HepG2 (cell line): ENCODE data around the gene GJB1. TPM values are rescaled to one million over a fixed set of nuclear protein-coding genes. Genes with fewer than 3 reads are reported as not detected.

Experiments used
- ARID4A ChIP-seq: sonication (generic); formaldehyde crosslinking; IDR thresholded peaks from 2 replicates; pipeline ENCODE4 v1.5.0; 2020; ENCODE audit warnings: mild to moderate bottlenecking, missing genetic modification reagents, borderline replicate concordance
- FOXA1 ChIP-seq, 2 experiments: fragments of 450-650 bp in 1 of 2; sonication (generic) in 1 of 2; formaldehyde crosslinking in 1 of 2; IDR thresholded peaks; 2 replicates each; pipeline versions ENCODE4 v1.4.0 to v1.6.1; 2016 to 2020; ENCODE audit warnings: missing genetic modification reagents in 1 of 2
- FOXA3 ChIP-seq: IDR thresholded peaks from 2 replicates; pipeline ENCODE4 v1.6.1; 2016; ENCODE audit warnings: missing genetic modification reagents, missing compliant biosample characterization
- HDAC1 ChIP-seq: sonication (generic); formaldehyde crosslinking; IDR thresholded peaks from 2 replicates; pipeline ENCODE4 v1.5.1; 2020; ENCODE audit warnings: mild to moderate bottlenecking, missing genetic modification reagents
- HMG20B ChIP-seq: conservative IDR thresholded peaks from 2 replicates; pipeline ENCODE4 v1.6.1; 2016; ENCODE audit warnings: missing genetic modification reagents, missing compliant biosample characterization
- KDM2A ChIP-seq: sonication (generic); formaldehyde crosslinking; IDR thresholded peaks from 2 replicates; pipeline ENCODE4 v1.4.0; 2020; ENCODE audit warnings: low read depth, missing genetic modification reagents, borderline replicate concordance
- MTF2 ChIP-seq: sonication (generic); formaldehyde crosslinking; IDR thresholded peaks from 2 replicates; pipeline ENCODE4 v1.5.0; 2020; ENCODE audit warnings: missing genetic modification reagents, borderline replicate concordance
- NFKBIZ ChIP-seq: IDR thresholded peaks from 2 replicates; pipeline ENCODE4 v1.6.1; 2018; ENCODE audit warnings: missing genetic modification reagents, missing compliant biosample characterization
- PAWR ChIP-seq: sonication (generic); formaldehyde crosslinking; IDR thresholded peaks from 2 replicates; pipeline ENCODE4 v1.4.0; 2020; ENCODE audit warnings: missing genetic modification reagents, mild to moderate bottlenecking, borderline replicate concordance
- RARA ChIP-seq: IDR thresholded peaks from 2 replicates; pipeline ENCODE4 v1.6.1; 2016; ENCODE audit warnings: missing genetic modification reagents, missing compliant biosample characterization
- RBFOX2 ChIP-seq: fragments of 200-400 bp; formaldehyde crosslinking; IDR thresholded peaks from 2 replicates; pipeline ENCODE4 v1.6.1; 2017; ENCODE audit warnings: low read depth, mild to moderate bottlenecking, low read length
- ZBTB40 ChIP-seq, 2 experiments: fragments of 450-650 bp in 1 of 2; sonication (generic) in 1 of 2; formaldehyde crosslinking in 1 of 2; IDR thresholded peaks; 2 replicates each; pipeline versions ENCODE4 v1.6.1 to v1.8.0; 2016 to 2022; ENCODE audit warnings: antibody characterized with exemption in 1 of 2, mild to moderate bottlenecking in 1 of 2, missing genetic modification reagents in 1 of 2
- ZBTB44 ChIP-seq: sonication (generic); formaldehyde crosslinking; IDR thresholded peaks from 2 replicates; pipeline ENCODE4 v1.4.0; 2020; ENCODE audit warnings: missing genetic modification reagents
- ZNF451 ChIP-seq: sonication (generic); formaldehyde crosslinking; IDR thresholded peaks from 2 replicates; pipeline ENCODE4 v1.5.0; 2020; ENCODE audit warnings: mild to moderate bottlenecking, missing genetic modification reagents
- ZSCAN21 ChIP-seq: sonication (generic); formaldehyde crosslinking; IDR thresholded peaks from 2 replicates; pipeline ENCODE4 v1.8.0; 2022; ENCODE audit warnings: mild to moderate bottlenecking, missing genetic modification reagents, moderate library complexity, borderline replicate concordance
- polyA plus RNA-seq, 8 experiments: library from polyadenylated mRNA; depleted of rRNA in 3 of 8; stranded (reverse) in 7 of 8; unstranded in 1 of 8; fragments of >200 nt; fragmentation: Illumina TruSeq in 4 of 8; extraction: Trizol in 4 of 8; gene quantifications; 2 replicates each; pipeline versions ENCODE4 v1.2.1 to v1.2.3, GENCODE V29; 2011 to 2016; ENCODE audit warnings: low read depth in 4 of 8, missing spikeins in 1 of 8, mixed read lengths in 1 of 8; ENCODE audit not compliant: insufficient read depth in 1 of 8
- total RNA-seq, 5 experiments: library from RNA; depleted of rRNA; stranded (reverse); fragments of >200 nt; fragmentation: Illumina TruSeq; extraction: Trizol; gene quantifications; 2 replicates each; pipeline ENCODE4 v1.2.3, GENCODE V29; 2016; ENCODE audit warnings: low read depth in 1 of 5

The GJB1 gene
- total and polyA plus RNA-seq, 2 of the 13 experiments (the other 11 are each of a cell fraction or from before 2014, with no cell fraction given) = 111 to 161 TPM

- TF ChIP-seq ZBTB44 (CRISPR knock-in tag) = no peak
- 0 out of 2 replicates have a peak, but pooled peaks have one; percentile 41 for TF ChIP-seq HDAC1 (CRISPR knock-in tag)
- TF ChIP-seq RARA (CRISPR knock-in tag) = 0 out of 2 replicates have a peak, but pooled peaks have one; percentile 11
- no peak for TF ChIP-seq MTF2 (CRISPR knock-in tag)
- no peak for TF ChIP-seq HMG20B (CRISPR knock-in tag)
- peak; percentile 48; the same call in 1 of the 2 replicates for TF ChIP-seq FOXA3
- TF ChIP-seq FOXA1 (IDR thresholded peaks at IDR 0.05) = no peak
- peak; percentile 20; the same call in 1 of the 2 replicates for TF ChIP-seq FOXA1 (CRISPR knock-in tag; IDR thresholded peaks at IDR 0.05)
- TF ChIP-seq PAWR (CRISPR knock-in tag) = no peak
- no peak for TF ChIP-seq RBFOX2
- TF ChIP-seq ARID4A (CRISPR knock-in tag) = no peak
- no peak for TF ChIP-seq NFKBIZ (CRISPR knock-in tag)
- TF ChIP-seq ZNF451 (CRISPR knock-in tag) = no peak
- TF ChIP-seq ZBTB40 (IDR thresholded peaks at IDR 0.05) = no peak
- TF ChIP-seq ZBTB40 (CRISPR knock-in tag; IDR thresholded peaks at IDR 0.05) = no peak
- TF ChIP-seq ZSCAN21 = no peak
- no peak for TF ChIP-seq KDM2A
Observed at GRCh38 chrX:71217298-71217697, 5.7 kb upstream of the GJB1 start (continued).
